GM19452 (cell line): ENCODE results near the gene ZNF780B.

Source experiments
- ATAC-seq: cut with Tn5 transposase; IDR thresholded peaks from one replicate; pipeline ENCODE4 v1.9.1; 2021; ENCODE audit not compliant: unreplicated experiment

The ZNF780B gene

DNA sequence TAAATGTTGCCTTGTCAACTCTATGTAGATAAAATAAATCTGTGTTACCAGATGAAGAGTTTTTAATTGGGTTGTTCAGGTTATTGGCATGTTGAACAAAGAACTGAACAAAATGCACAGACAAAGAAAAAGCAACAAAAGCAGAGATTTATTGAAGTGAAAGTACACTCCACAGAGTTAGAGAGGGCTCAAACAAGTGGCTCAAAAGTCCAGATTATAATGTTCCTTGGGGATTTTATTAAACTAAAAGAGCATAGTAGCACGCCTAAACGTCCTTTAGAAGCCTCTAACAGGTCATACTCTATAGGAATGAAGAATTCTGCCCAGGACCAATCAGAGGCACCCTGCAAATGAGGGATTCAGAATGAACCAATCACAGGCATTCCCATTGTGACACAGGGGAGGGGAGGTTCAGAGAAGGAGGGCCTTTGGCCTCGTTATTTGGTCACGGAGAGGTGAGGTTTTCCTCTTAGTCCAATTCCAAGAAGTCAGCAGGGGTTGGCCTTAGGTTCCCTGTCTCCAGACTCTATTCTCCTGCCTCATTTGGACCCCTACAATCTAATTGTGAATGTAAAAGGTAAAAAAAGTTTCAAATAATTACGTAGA lies 72.2 kb downstream of the ZNF780B start:
- ATAC-seq = no peak

GRCh38 chr19:39982883-39983282 lies 73.1 kb downstream of the ZNF780B start:
- no peak for ATAC-seq
